Chondrocyte (in vitro differentiated cells): ENCODE data around the gene TXNIP. TPM values are rescaled to one million over a fixed set of nuclear protein-coding genes. Genes with fewer than 3 reads are reported as not detected.

Experiments
- DNase-seq: peaks from one replicate; pipeline ENCODE4 v3.0.0; 2021; ENCODE audit warnings: mixed read lengths, low spot score
- H3K27ac Mint-ChIP-seq: one replicate; pipeline ENCODE4 v1.8.0; 2021; ENCODE audit warnings: mild to moderate bottlenecking, moderate library complexity, mixed read lengths; ENCODE audit not compliant: unreplicated experiment
- H3K27me3 Mint-ChIP-seq: 2 replicates; pipeline ENCODE4 v1.8.0; 2021; ENCODE audit warnings: low read depth, mixed read lengths
- H3K36me3 Mint-ChIP-seq: 2 replicates; pipeline ENCODE4 v1.8.0; 2021; ENCODE audit warnings: low read depth, mixed read lengths
- H3K4me1 Mint-ChIP-seq: 2 replicates; pipeline ENCODE4 v1.8.0; 2021; ENCODE audit warnings: low read depth, mild to moderate bottlenecking, mixed read lengths
- H3K4me3 Mint-ChIP-seq: one replicate; pipeline ENCODE4 v1.8.0; 2021; ENCODE audit warnings: mild to moderate bottlenecking, moderate library complexity, mixed read lengths; ENCODE audit not compliant: unreplicated experiment
- H3K9me3 Mint-ChIP-seq: 2 replicates; pipeline ENCODE4 v1.8.0; 2021; ENCODE audit warnings: low read depth, mixed read lengths
- CTCF ChIP-seq: fragments of 200-600 bp; sonication (generic); IDR thresholded peaks from 2 replicates; pipeline ENCODE4 v1.5.0; 2021; ENCODE audit warnings: antibody characterized with exemption, mild to moderate bottlenecking, moderate library complexity
- total RNA-seq: library from RNA; stranded (reverse); gene quantifications from 3 replicates; pipeline ENCODE4 v1.2.1, GENCODE V29; 2021

TXNIP gene
- total RNA-seq, 1 donor from 2014 or later, result 3.8 TPM

- no peak for TF ChIP-seq CTCF
- no peak for DNase-seq
- Mint-ChIP-seq H3K4me1 (peaks cover 35% of the 10 kb centered on the region), H3K36me3 (peaks cover 14% of the 10 kb centered on the region), H3K9me3 (no peaks in the 10 kb centered on the region), H3K27ac (no peak overlapping the region), H3K4me3 (no peak overlapping the region), H3K27me3 (no peaks in the 10 kb centered on the region)
Measured at GRCh38 chr1:145991735-145992412, 4.5 kb downstream of the TXNIP start.

GRCh38 chr1:145990249-145990855, 6.0 kb downstream of the TXNIP start:
- H3K4me1 Mint-ChIP-seq, result peaks cover 29% of the 10 kb centered on the region
- no peaks in the 10 kb centered on the region for H3K27me3 Mint-ChIP-seq
- no peak overlapping the region for H3K4me3 Mint-ChIP-seq
- no peak for DNase-seq
- no peak overlapping the region for H3K27ac Mint-ChIP-seq
- no peaks in the 10 kb centered on the region for H3K9me3 Mint-ChIP-seq
- H3K36me3 Mint-ChIP-seq, result peaks cover 14% of the 10 kb centered on the region
- no peak for TF ChIP-seq CTCF

- Mint-ChIP-seq H3K4me3 (no peak overlapping the region), H3K27me3 (no peaks in the 10 kb centered on the region), H3K27ac (no peak overlapping the region), H3K4me1 (peaks cover 21% of the 10 kb centered on the region), H3K36me3 (peaks cover 6% of the 10 kb centered on the region), H3K9me3 (no peaks in the 10 kb centered on the region)
- DNase-seq, result no peak
- TF ChIP-seq CTCF, result no peak
Measured at GRCh38 chr1:145988773-145989172, 7.6 kb downstream of the TXNIP start.

GRCh38 chr1:145987926-145988325, 8.5 kb downstream of the TXNIP start:
- no peak for TF ChIP-seq CTCF
- Mint-ChIP-seq H3K36me3 (no peaks in the 10 kb centered on the region), H3K27me3 (no peaks in the 10 kb centered on the region), H3K4me3 (no peak overlapping the region), H3K9me3 (no peaks in the 10 kb centered on the region), H3K27ac (no peak overlapping the region), H3K4me1 (peaks cover 23% of the 10 kb centered on the region)
- no peak for DNase-seq

GRCh38 chr1:145986551-145986950, 9.8 kb downstream of the TXNIP start:
- no peak overlapping the region for H3K4me3 Mint-ChIP-seq
- no peak for TF ChIP-seq CTCF

More at GRCh38 chr1:145986551-145986950, 9.8 kb downstream of the TXNIP start:
- H3K36me3 Mint-ChIP-seq, result no peaks in the 10 kb centered on the region
- H3K27me3 Mint-ChIP-seq, result no peaks in the 10 kb centered on the region
- no peak for DNase-seq
- H3K9me3 Mint-ChIP-seq, result no peaks in the 10 kb centered on the region
- peaks cover 19% of the 10 kb centered on the region for H3K4me1 Mint-ChIP-seq
- no peak overlapping the region for H3K27ac Mint-ChIP-seq
